Testis (tissue), 3 donors: Measurements from ENCODE around the gene SLC6A20. TPM values are rescaled to one million over a fixed set of nuclear protein-coding genes. Genes with fewer than 3 reads are reported as not detected.

ENCODE experiments used
- DNase-seq: peaks from one replicate; pipeline ENCODE4 v3.0.0-alpha.2; 2019
- H3K27ac ChIP-seq, 2 donors: fragments of 200-600 bp; sonication (generic); one replicate each; pipeline ENCODE4 v1.5.1; 2019
- H3K27me3 ChIP-seq: fragments of 200-600 bp; sonication (generic); one replicate; pipeline ENCODE4 v1.5.1; 2019
- H3K36me3 ChIP-seq: fragments of 200-600 bp; sonication (generic); one replicate; pipeline ENCODE4 v1.5.1; 2017; ENCODE audit warnings: low read depth; ENCODE audit errors: missing control alignments
- H3K4me1 ChIP-seq: fragments of 200-600 bp; sonication (generic); one replicate; pipeline ENCODE4 v1.5.1; 2019
- H3K4me3 ChIP-seq, 2 donors: fragments of 200-600 bp; sonication (generic); one replicate each; pipeline ENCODE4 v1.5.1; 2017 to 2019
- H3K9me3 ChIP-seq: fragments of 200-600 bp; sonication (generic); one replicate; pipeline ENCODE4 v1.5.1; 2017
- POLR2A ChIP-seq: fragments of 450-650 bp; IDR thresholded peaks from one replicate; pipeline ENCODE4 v1.6.1; 2017; ENCODE audit warnings: antibody characterized with exemption, mild to moderate bottlenecking, moderate library complexity
- WGBS, 2 donors: methylation state at CpG; one replicate each; pipeline ENCODE4 v1.1.5; 2018; 5-methylcytosine and 5-hydroxymethylcytosine counted together
- intact Hi-C: fragments of 100-400 bp; cut with DNase I; formaldehyde crosslinking; loops from one replicate; pipeline ENCODE4 v1.15.1; 2023; ENCODE audit warnings: low total_unique reads
- polyA plus RNA-seq: library from polyadenylated mRNA; stranded (reverse); fragments of 350-450 nt; fragmentation: Illumina TruSeq; extraction: RNeasy Lipid Tissue Mini Kit (QIAGEN cat#74804); gene quantifications from one replicate; pipeline ENCODE4 v1.2.3, GENCODE V29; 2014; ENCODE audit warnings: low read depth, low replicate concordance; ENCODE audit not compliant: insufficient read depth
- total RNA-seq, 2 donors: library from RNA; depleted of rRNA; stranded (reverse); fragments of >200 nt; gene quantifications; one replicate each; pipeline ENCODE4 v1.2.3, GENCODE V29; 2016
- TF ChIP-seq, protein P1 (sequence below), 3 experiments: fragments of 450-650 bp in 2 of 3; fragments of 200-600 bp in 1 of 3; sonication (generic) in 1 of 3; IDR thresholded peaks; one replicate each; pipeline ENCODE4 v1.5.1; 2016 to 2019; ENCODE audit warnings: antibody characterized with exemption in 3 of 3, mild to moderate bottlenecking in 2 of 3, moderate library complexity in 1 of 3

SLC6A20 gene
- total and polyA plus RNA-seq, 3 donors from 2014 or later, result 0.87 to 2.3 (median 2.3) TPM

DNA sequence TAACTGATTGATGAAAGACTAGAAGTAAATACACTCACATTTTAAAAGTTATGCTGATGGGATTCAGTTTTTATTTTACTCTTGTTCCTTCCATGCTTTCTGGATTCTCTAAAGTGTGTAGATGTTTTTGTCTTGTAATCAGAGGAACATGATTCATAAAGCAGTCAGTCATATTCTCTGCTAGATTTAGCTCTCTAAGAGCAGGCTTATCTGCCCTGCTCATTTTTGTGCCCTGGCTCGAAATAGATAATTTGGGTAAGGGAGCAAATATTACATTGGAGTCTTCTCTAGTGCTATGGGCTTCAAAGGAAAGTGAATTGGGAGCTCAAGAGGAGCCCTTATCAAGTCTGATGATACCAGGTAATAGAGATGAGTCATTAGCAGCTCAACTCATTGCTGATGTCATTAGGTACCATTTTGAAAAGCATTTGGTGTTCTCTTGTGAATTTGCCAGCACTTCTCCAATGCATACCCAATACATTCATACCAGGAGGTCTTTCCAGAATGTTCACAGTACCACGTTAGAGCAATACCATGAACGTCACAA is 79.5 kb downstream of the SLC6A20 start:
- DNase-seq, result no peak
- H3K27me3 ChIP-seq, result no peaks in the 10 kb centered on the region
- WGBS, 2 donors, result 84 to 95% methylated on average over 3 of the region's 3 CpGs
- no peaks in the 10 kb centered on the region for H3K4me1 ChIP-seq
- no peak overlapping the region for H3K27ac ChIP-seq
- intact Hi-C loops, result no loop called here
- TF ChIP-seq, protein P1, sequence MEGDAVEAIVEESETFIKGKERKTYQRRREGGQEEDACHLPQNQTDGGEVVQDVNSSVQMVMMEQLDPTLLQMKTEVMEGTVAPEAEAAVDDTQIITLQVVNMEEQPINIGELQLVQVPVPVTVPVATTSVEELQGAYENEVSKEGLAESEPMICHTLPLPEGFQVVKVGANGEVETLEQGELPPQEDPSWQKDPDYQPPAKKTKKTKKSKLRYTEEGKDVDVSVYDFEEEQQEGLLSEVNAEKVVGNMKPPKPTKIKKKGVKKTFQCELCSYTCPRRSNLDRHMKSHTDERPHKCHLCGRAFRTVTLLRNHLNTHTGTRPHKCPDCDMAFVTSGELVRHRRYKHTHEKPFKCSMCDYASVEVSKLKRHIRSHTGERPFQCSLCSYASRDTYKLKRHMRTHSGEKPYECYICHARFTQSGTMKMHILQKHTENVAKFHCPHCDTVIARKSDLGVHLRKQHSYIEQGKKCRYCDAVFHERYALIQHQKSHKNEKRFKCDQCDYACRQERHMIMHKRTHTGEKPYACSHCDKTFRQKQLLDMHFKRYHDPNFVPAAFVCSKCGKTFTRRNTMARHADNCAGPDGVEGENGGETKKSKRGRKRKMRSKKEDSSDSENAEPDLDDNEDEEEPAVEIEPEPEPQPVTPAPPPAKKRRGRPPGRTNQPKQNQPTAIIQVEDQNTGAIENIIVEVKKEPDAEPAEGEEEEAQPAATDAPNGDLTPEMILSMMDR (IDR thresholded peaks at IDR 0.05), result no peak
- no peak for TF ChIP-seq POLR2A
- H3K36me3 ChIP-seq, result no peaks in the 10 kb centered on the region
- H3K9me3 ChIP-seq, result no peaks in the 10 kb centered on the region
- no peak overlapping the region for H3K4me3 ChIP-seq

DNA sequence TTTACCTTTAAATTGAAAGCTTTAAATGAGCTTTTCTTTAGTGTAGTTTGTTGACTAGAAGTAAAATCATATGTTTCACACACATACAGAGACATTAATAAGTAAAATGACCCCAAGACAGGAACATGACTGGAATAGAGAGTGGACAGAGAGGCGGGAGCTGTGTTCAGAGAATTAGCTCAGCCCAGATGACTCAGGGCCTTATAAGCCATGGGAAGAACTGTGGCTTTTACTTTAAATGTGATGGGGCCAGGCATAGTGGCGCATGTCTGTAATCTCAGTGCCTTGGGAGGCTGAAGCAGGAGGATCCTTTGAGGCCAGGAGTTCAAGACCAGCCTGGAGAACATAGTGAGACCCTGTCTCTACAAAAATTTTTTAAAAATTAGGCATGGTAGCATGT is 80.4 kb downstream of the SLC6A20 start:
- H3K4me1 ChIP-seq, result no peaks in the 10 kb centered on the region
- intact Hi-C loops, result no loop called here
- no peak for DNase-seq
- H3K27me3 ChIP-seq, result no peaks in the 10 kb centered on the region
- H3K36me3 ChIP-seq, result no peaks in the 10 kb centered on the region
- 92 to 98% methylated on average over 2 of the region's 2 CpGs for WGBS, 2 donors
- TF ChIP-seq, protein P1 (IDR thresholded peaks at IDR 0.05), result no peak
- no peak for TF ChIP-seq POLR2A
- no peak overlapping the region for H3K27ac ChIP-seq
- H3K4me3 ChIP-seq, result no peak overlapping the region
- H3K9me3 ChIP-seq, result no peaks in the 10 kb centered on the region

DNA sequence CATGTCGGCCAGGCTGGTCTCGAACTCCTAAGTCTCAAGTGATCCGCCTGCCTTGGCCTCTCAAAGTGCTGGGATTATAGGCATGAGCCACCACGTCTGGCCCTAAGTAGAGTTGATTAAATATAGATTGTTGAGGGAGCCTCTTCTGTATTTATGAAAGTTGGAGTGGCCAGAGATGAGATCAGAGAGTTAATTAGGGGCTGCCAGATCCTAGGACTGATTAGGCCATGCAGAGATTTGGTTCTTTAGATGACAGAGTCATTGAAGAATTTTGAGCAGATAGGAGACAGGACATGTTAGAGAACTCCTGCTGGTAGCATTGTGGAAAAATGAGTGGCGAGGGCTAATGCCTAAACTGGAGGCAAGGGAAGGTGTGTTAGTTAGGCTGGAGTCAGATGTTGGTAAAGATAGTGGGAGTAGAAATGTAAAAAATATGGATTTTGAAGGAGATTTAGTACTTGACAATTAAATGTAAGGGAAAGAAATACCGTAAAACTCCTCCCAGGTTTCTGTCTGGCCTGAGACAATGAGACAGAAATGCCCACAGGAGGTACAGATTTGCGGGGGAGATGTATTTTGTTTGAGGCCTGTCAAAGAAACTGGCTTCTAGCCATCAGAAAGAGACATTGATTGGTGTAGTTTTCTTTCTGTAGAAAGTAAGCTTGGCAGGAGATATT is 83.8 kb downstream of the SLC6A20 start:
- no peak for DNase-seq
- H3K36me3 ChIP-seq, result no peaks in the 10 kb centered on the region
- no peak overlapping the region for H3K27ac ChIP-seq
- 89 to 94% methylated on average over 7 of the region's 7 CpGs for WGBS, 2 donors
- H3K27me3 ChIP-seq, result no peaks in the 10 kb centered on the region
- no peak overlapping the region for H3K4me3 ChIP-seq
- H3K4me1 ChIP-seq, result no peaks in the 10 kb centered on the region
- intact Hi-C loops, result no loop called here
- TF ChIP-seq, protein P1 (IDR thresholded peaks at IDR 0.05), result no peak
- no peak for TF ChIP-seq POLR2A
- H3K9me3 ChIP-seq, result no peaks in the 10 kb centered on the region

DNA sequence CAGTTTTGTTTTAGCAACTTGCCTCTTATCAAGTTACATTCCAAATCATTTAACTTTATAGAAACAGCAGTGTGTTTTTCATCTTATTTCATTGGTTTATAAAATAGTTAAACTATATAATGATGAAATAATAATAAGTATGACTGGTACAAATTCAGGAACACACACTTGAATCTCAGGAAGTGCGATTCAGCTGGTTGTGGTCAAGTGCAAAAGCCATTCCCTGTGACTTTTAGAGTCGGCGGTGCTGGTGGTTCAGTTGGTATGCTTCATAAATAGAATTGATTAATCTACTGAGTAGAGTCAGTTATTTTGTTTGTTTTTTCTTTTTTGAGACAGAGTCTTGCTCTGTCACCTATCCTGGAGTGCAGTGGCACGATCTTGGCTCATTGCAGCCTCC is 84.4 kb downstream of the SLC6A20 start:
- TF ChIP-seq POLR2A, result no peak
- TF ChIP-seq, protein P1 (IDR thresholded peaks at IDR 0.05), result no peak
- DNase-seq, result no peak
- intact Hi-C loops, result no loop called here
- Histone ChIP-seq H3K9me3 (no peaks in the 10 kb centered on the region), H3K36me3 (no peaks in the 10 kb centered on the region), H3K27me3 (no peaks in the 10 kb centered on the region), H3K4me3 (no peak overlapping the region), H3K27ac (no peak overlapping the region), H3K4me1 (no peaks in the 10 kb centered on the region)
- WGBS, 2 donors, result 91 to 94% methylated on average over 4 of the region's 4 CpGs
